ENCODE data around the gene C3orf80.
A peak's percentile ranks its signal among the peaks of the same experiment; 100 is the strongest.

C3orf80 gene

GRCh38 chr3:160224256-160224655, 966 bp upstream of the C3orf80 start:
- TF ChIP-seq CREB1 (IDR thresholded peaks at IDR 0.05; ENCODE audit: low read depth) (no peak), EP300 (IDR thresholded peaks at IDR 0.05; ENCODE audit: borderline replicate concordance) (no peak), TEAD4 (IDR thresholded peaks at IDR 0.05) (no peak), EGR1 (IDR thresholded peaks at IDR 0.05) (no peak), TCF12 (IDR thresholded peaks at IDR 0.05; ENCODE audit: low read depth) (no peak)

- TF ChIP-seq MAX (IDR thresholded peaks at IDR 0.05) (no peak), RAD21 (IDR thresholded peaks at IDR 0.05; ENCODE audit: low read depth) (no peak), NFIC (IDR thresholded peaks at IDR 0.05) (no peak), TAF1 (IDR thresholded peaks at IDR 0.05; ENCODE audit: low read depth) (no peak), TCF12 (IDR thresholded peaks at IDR 0.05; ENCODE audit: low read depth) (no peak), EP300 (IDR thresholded peaks at IDR 0.05; ENCODE audit: borderline replicate concordance) (no peak), EGR1 (IDR thresholded peaks at IDR 0.05) (no peak), FOXM1 (IDR thresholded peaks at IDR 0.05; ENCODE audit: borderline replicate concordance, low read depth) (no peak), ZBTB7A (IDR thresholded peaks at IDR 0.05; ENCODE audit: low read depth) (no peak), TEAD4 (IDR thresholded peaks at IDR 0.05) (no peak), YY1 (IDR thresholded peaks at IDR 0.05; ENCODE audit: low read depth) (no peak), USF1 (IDR thresholded peaks at IDR 0.05) (no peak), CEBPB (IDR thresholded peaks at IDR 0.05) (no peak)
Observed at GRCh38 chr3:160224811-160225175, 429 bp upstream of the C3orf80 start.

DNA sequence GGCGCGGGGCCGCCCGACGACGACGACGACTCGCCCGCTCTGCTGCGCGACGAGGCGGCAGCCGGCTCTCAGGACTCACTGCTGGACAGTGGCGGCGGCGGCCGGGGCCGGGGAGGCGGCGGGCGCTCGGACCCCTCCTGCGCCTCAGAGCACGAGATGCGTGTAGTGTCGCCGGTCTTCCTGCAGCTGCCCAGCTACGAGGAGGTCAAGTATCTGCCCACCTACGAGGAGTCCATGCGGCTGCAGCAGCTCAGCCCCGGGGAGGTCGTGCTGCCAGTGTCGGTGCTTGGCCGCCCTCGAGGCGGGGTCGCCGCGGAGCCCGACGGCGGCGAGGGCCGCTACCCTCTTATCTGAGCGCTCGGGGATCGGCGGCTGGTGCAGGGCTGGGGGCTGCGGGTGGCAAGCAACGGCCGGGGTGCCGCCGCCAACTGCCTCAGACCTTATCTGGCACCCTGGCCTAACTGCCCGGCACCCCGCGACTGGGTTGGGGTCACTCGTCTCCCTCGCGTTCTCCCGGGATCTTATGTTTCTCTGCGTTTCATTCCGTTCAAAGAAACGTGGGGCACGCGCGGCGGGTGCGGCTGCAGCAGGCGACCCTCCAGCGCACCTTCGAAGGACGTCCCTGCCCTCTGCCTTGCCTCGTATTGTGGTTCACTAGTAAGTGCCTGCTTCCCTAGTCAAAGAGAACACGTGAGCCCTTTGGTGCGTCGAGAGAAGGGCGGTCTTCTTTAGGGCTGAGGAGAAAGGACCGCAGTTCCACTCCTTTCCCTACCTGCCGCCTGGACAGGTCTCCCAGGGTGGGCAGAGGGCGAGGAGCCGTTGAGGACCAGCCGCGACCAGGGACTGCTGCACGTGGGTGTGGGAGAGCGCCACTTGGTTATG, 1.0 kb downstream of the C3orf80 start:
- TF ChIP-seq CEBPB (IDR thresholded peaks at IDR 0.05) (no peak), EP300 (IDR thresholded peaks at IDR 0.05; ENCODE audit: borderline replicate concordance) (no peak), NFIC (IDR thresholded peaks at IDR 0.05) (no peak), RAD21 (IDR thresholded peaks at IDR 0.05; ENCODE audit: low read depth) (no peak), REST (IDR thresholded peaks at IDR 0.05; ENCODE audit: low read depth) (peak; percentile 58), YY1 (IDR thresholded peaks at IDR 0.05; ENCODE audit: low read depth) (no peak), ZBTB7A (IDR thresholded peaks at IDR 0.05; ENCODE audit: low read depth) (0 out of 2 replicates have a peak, but pooled peaks have one; percentile 17), USF1 (IDR thresholded peaks at IDR 0.05) (no peak), FOXM1 (IDR thresholded peaks at IDR 0.05; ENCODE audit: borderline replicate concordance, low read depth) (no peak), TAF1 (IDR thresholded peaks at IDR 0.05; ENCODE audit: low read depth) (no peak)

- TF ChIP-seq NFIC (IDR thresholded peaks at IDR 0.05) (no peak), RAD21 (IDR thresholded peaks at IDR 0.05; ENCODE audit: low read depth) (no peak), EGR1 (IDR thresholded peaks at IDR 0.05) (no peak), TCF12 (IDR thresholded peaks at IDR 0.05; ENCODE audit: low read depth) (no peak), CREB1 (IDR thresholded peaks at IDR 0.05; ENCODE audit: low read depth) (no peak), REST (IDR thresholded peaks at IDR 0.05; ENCODE audit: low read depth) (no peak)
Observed at GRCh38 chr3:160227419-160227818, 2.2 kb downstream of the C3orf80 start.

- TF ChIP-seq FOXM1 (IDR thresholded peaks at IDR 0.05; ENCODE audit: borderline replicate concordance, low read depth) = no peak
- no peak for TF ChIP-seq EGR1 (IDR thresholded peaks at IDR 0.05)
- TF ChIP-seq TCF12 (IDR thresholded peaks at IDR 0.05; ENCODE audit: low read depth) = no peak
- no peak for TF ChIP-seq EP300 (IDR thresholded peaks at IDR 0.05; ENCODE audit: borderline replicate concordance)
- no peak for TF ChIP-seq CEBPB (IDR thresholded peaks at IDR 0.05)
- TF ChIP-seq NFIC (IDR thresholded peaks at IDR 0.05) = no peak
- TF ChIP-seq TAF1 (IDR thresholded peaks at IDR 0.05; ENCODE audit: low read depth) = no peak
- no peak for TF ChIP-seq REST (IDR thresholded peaks at IDR 0.05; ENCODE audit: low read depth)
- TF ChIP-seq MAX (IDR thresholded peaks at IDR 0.05) = no peak
- no peak for TF ChIP-seq USF1 (IDR thresholded peaks at IDR 0.05)
- no peak for TF ChIP-seq YY1 (IDR thresholded peaks at IDR 0.05; ENCODE audit: low read depth)
- no peak for TF ChIP-seq RAD21 (IDR thresholded peaks at IDR 0.05; ENCODE audit: low read depth)
- TF ChIP-seq TEAD4 (IDR thresholded peaks at IDR 0.05) = no peak
- no peak for TF ChIP-seq ZBTB7A (IDR thresholded peaks at IDR 0.05; ENCODE audit: low read depth)
- TF ChIP-seq CREB1 (IDR thresholded peaks at IDR 0.05; ENCODE audit: low read depth) = no peak
Observed at GRCh38 chr3:160232014-160232413, 6.8 kb downstream of the C3orf80 start.
